Panc1 (cell line): ENCODE results near the gene MYO1E. TPM values are rescaled to one million over a fixed set of nuclear protein-coding genes. Genes with fewer than 3 reads are reported as not detected.

Experiments
- ATAC-seq: fragments of 200-7000 bp; cut with Tn5 transposase; 2 replicates; pipeline ENCODE4 v1.9.1; 2020; ENCODE audit warnings: mild to moderate bottlenecking, moderate library complexity
- BruUV-seq: library from RNA; stranded (reverse); fragments of 400-500 nt; replicated peaks from 2 replicates; lab custom pipeline; 2021; lab: Mats Ljungman, UMichigan
- CTCF ChIA-PET: fragments of 300-600 bp; sonication (Branson Sonifier 250); formaldehyde crosslinking; loops from one replicate; lab custom pipeline; 2022; ENCODE audit warnings: antibody characterized with exemption; lab: Charles Lee
- POLR2A ChIA-PET: fragments of 300-600 bp; sonication (Branson Sonifier 250); formaldehyde crosslinking; loops from one replicate; lab custom pipeline; 2022; ENCODE audit warnings: antibody characterized with exemption; lab: Charles Lee
- DNase-seq: peaks from one replicate; pipeline ENCODE4 v3.0.0-alpha.2; 2010; ENCODE audit warnings: low read depth, low spot score
- H3K27ac ChIP-seq: 2 replicates; pipeline ENCODE4 v1.5.1; 2011; ENCODE audit warnings: mild to moderate bottlenecking, low read length, inconsistent platforms
- H3K27me3 ChIP-seq: fragments of 200-500 bp; sonication (Bioruptor generic); 2 replicates; pipeline ENCODE4 v1.6.0; 2014; ENCODE audit warnings: low read length, inconsistent platforms; ENCODE audit not compliant: control insufficient read depth, insufficient read depth
- H3K36me3 ChIP-seq: fragments of 200-500 bp; sonication (Bioruptor generic); 2 replicates; pipeline ENCODE4 v1.5.1; 2014; ENCODE audit warnings: inconsistent platforms, mild to moderate bottlenecking, low read length, moderate library complexity; ENCODE audit not compliant: control insufficient read depth, insufficient read depth
- H3K4me1 ChIP-seq: 2 replicates; pipeline ENCODE4 v1.5.1; 2011; ENCODE audit warnings: inconsistent platforms, mild to moderate bottlenecking, low read length, moderate library complexity; ENCODE audit not compliant: control insufficient read depth, insufficient read depth
- H3K4me3 ChIP-seq, 2 experiments: 2 replicates each; pipeline ENCODE4 v1.5.1; 2011 to 2012; ENCODE audit warnings: low read depth in 2 of 2, low read length in 2 of 2, mild to moderate bottlenecking in 2 of 2, inconsistent platforms in 1 of 2, moderate library complexity in 1 of 2
- H3K9me3 ChIP-seq: fragments of 200-500 bp; sonication (Bioruptor generic); 2 replicates; pipeline ENCODE4 v1.5.1; 2014; ENCODE audit warnings: low read depth, mild to moderate bottlenecking, inconsistent platforms, low read length, moderate library complexity; ENCODE audit not compliant: control insufficient read depth, insufficient read depth
- CTCF ChIP-seq: fragments of 450-650 bp; IDR thresholded peaks from 2 replicates; pipeline ENCODE4 v1.5.1; 2017; ENCODE audit warnings: mild to moderate bottlenecking
- POLR2AphosphoS5 ChIP-seq: IDR thresholded peaks from 2 replicates; pipeline ENCODE4 v1.6.1; 2012; ENCODE audit warnings: mild to moderate bottlenecking, low read depth, low read length, moderate library complexity
- REST ChIP-seq, 2 experiments: IDR thresholded peaks; 2 replicates each; pipeline ENCODE4 v1.6.1; 2011 to 2012; ENCODE audit warnings: low read depth in 2 of 2, control low read depth in 1 of 2, low read length in 1 of 2, mild to moderate bottlenecking in 1 of 2, moderate library complexity in 1 of 2; ENCODE audit not compliant: insufficient read depth in 1 of 2
- SIN3A ChIP-seq: IDR thresholded peaks from 2 replicates; pipeline ENCODE4 v1.6.1; 2012; ENCODE audit warnings: low read depth, mild to moderate bottlenecking, low read length, moderate library complexity, borderline replicate concordance; ENCODE audit not compliant: insufficient read depth
- TCF7L2 ChIP-seq: IDR thresholded peaks from 2 replicates; pipeline ENCODE4 v1.6.1; 2011; ENCODE audit warnings: mild to moderate bottlenecking, low read depth, low read length, inconsistent platforms
- in situ Hi-C: cut with HindIII; loops from 2 replicates; pipeline ENCODE4 v1.10.0; 2016; ENCODE audit warnings: low sequenced_read_pairs, low pct_unique_long_range_greater_than_20kb
- intact Hi-C: fragments of 100-400 bp; cut with micrococcal nuclease; formaldehyde crosslinking; loops from one replicate; pipeline ENCODE4 v1.10.0; 2022; ENCODE audit not compliant: unreplicated experiment
- total RNA-seq: library from RNA; stranded (reverse); gene quantifications from one replicate; pipeline ENCODE4 v1.2.1, GENCODE V29; 2021; ENCODE audit not compliant: unreplicated experiment

Gene MYO1E
- total RNA-seq, 1 experiment from 2014 or later, result 161 TPM

DNA sequence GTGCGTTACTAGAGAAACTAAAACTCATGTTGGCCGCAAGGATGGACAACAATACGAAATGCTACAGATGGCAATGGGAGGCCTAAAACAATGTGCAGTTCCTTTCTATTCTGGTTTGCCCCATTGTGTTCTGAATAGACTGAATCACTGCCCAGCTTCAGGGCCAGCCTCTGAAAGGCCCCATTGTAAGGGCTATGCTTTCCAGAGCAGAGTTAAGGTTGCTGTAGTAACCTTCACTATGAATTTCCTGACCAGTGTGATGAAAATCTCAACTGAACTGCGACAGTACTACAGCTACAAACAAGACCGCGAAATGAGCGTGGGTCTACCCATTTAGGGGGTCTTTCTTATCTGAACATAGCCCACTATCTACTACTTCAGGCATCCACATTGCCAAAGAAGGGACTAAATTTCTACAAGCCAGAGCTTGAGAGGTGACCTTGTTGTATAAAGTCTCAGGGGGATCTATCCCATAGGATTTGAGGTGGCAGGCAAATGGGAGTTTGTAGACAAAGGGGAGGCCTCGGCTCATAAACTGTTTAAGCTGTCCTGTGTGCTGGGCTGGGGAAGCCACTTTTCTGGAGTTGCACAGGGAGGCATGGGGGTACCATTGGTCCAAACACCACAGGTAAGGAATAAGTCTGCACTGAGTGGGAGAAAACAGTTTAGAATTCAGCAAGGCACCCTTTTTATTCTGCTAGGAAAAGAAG lies 80.1 kb downstream of the MYO1E start:
- intact Hi-C loops, result no loop called here
- ATAC-seq, result peak; percentile 47; the same call in 1 of the 2 replicates

DNA sequence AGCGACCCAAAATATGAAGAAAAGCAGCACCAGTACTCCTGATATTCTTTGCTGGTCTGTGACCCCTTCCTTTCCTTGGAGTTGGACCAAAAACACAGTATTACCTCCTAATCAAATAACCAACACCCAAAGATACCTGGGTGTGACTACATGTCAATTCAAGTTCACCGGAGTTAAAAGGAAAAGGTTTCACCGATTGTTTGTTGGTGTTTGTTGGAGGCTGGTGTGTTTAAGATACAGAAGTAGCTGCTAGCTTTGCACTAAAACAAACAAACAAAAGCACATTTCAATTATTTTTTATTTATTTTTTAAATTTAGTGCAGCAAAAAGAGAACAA lies 81.5 kb downstream of the MYO1E start:
- ChIA-PET POLR2A (interaction anchor here (0.6 kb wide), 1 partner anchor 70 kb away, joined by 3 read pairs; no protein-coding TSS in a partner anchor), CTCF (interaction anchor here (0.5 kb wide), 1 partner anchor 13 kb away, joined by 5 read pairs; no protein-coding TSS in a partner anchor)
- DNase-seq (no peak), ATAC-seq (no peak)
- H3K27me3 ChIP-seq, result no peaks in the 10 kb centered on the region
- H3K4me3 ChIP-seq, result peak overlapping the region in 1 of 2 experiments; percentile 33; a peak in 2 of 4 replicates
- H3K27ac ChIP-seq, result peak overlapping the region; percentile 93
- intact Hi-C loops (no loop called here), in situ Hi-C loops (no loop called here)
- H3K9me3 ChIP-seq, result no peaks in the 10 kb centered on the region
- TF ChIP-seq POLR2AphosphoS5 (no peak), REST (IDR thresholded peaks at IDR 0.05; ENCODE audit: insufficient read depth in 1 of 2, low read depth in 2 of 2, low read length in 1 of 2) (no peak), TCF7L2 (no peak), SIN3A (no peak)
- H3K36me3 ChIP-seq, result no peaks in the 10 kb centered on the region
- peaks cover 76% of the 10 kb centered on the region for H3K4me1 ChIP-seq
- no TSS peak for BruUV-seq

More for the DNA sequence above, 80.1 kb downstream of the MYO1E start:
- POLR2A ChIA-PET, result no interaction called here
- no peaks in the 10 kb centered on the region for H3K9me3 ChIP-seq
- in situ Hi-C loops, result no loop called here
- no peak overlapping the region for H3K4me3 ChIP-seq
- DNase-seq, result no peak
- no peaks in the 10 kb centered on the region for H3K36me3 ChIP-seq
- H3K4me1 ChIP-seq, result peaks cover 75% of the 10 kb centered on the region
- peak overlapping the region; percentile 93 for H3K27ac ChIP-seq
- TF ChIP-seq CTCF (no peak), REST (IDR thresholded peaks at IDR 0.05; ENCODE audit: insufficient read depth in 1 of 2, low read depth in 2 of 2, low read length in 1 of 2) (no peak), SIN3A (no peak), TCF7L2 (no peak), POLR2AphosphoS5 (no peak)
- CTCF ChIA-PET, result no interaction called here
- no TSS peak for BruUV-seq
- no peaks in the 10 kb centered on the region for H3K27me3 ChIP-seq
